MCF 10A (cell line): ENCODE results near the gene ADAMTSL3. TPM values are rescaled to one million over a fixed set of nuclear protein-coding genes. Genes with fewer than 3 reads are reported as not detected.

ENCODE experiments used
- BruUV-seq: library from RNA; stranded (reverse); fragments of 400-500 nt; replicated peaks from 2 replicates; lab custom pipeline; 2021; lab: Mats Ljungman, UMichigan
- CTCF ChIA-PET: fragments of 300-600 bp; sonication (Branson Sonifier 250); formaldehyde crosslinking; extraction: SDS; loops from one replicate; lab custom pipeline; 2021; ENCODE audit warnings: antibody characterized with exemption, inconsistent platforms; lab: Yijun Ruan, JAX
- POLR2A ChIA-PET: fragments of 300-600, 350-650 bp; sonication (Branson Sonifier 250); formaldehyde crosslinking; extraction: SDS; loops from one replicate; lab custom pipeline; 2020; ENCODE audit warnings: antibody characterized with exemption, inconsistent platforms; lab: Yijun Ruan, JAX
- DNase-seq: peaks from one replicate; pipeline ENCODE4 v3.0.0-alpha.2; 2018; ENCODE audit not compliant: unreplicated experiment
- H3K27ac Mint-ChIP-seq: one replicate; pipeline ENCODE4 v1.8.0; 2022; ENCODE audit warnings: mild to moderate bottlenecking, low read depth, mixed read lengths; ENCODE audit not compliant: unreplicated experiment
- H3K27me3 Mint-ChIP-seq: one replicate; pipeline ENCODE4 v1.8.0; 2022; ENCODE audit warnings: mixed read lengths; ENCODE audit not compliant: insufficient read depth, unreplicated experiment
- H3K36me3 Mint-ChIP-seq: one replicate; pipeline ENCODE4 v1.8.0; 2022; ENCODE audit warnings: mild to moderate bottlenecking, moderate library complexity, mixed read lengths; ENCODE audit not compliant: insufficient read depth, unreplicated experiment
- H3K4me1 Mint-ChIP-seq: one replicate; pipeline ENCODE4 v1.8.0; 2022; ENCODE audit warnings: mixed read lengths; ENCODE audit not compliant: insufficient read depth, unreplicated experiment
- H3K4me3 Mint-ChIP-seq: one replicate; pipeline ENCODE4 v1.8.0; 2022; ENCODE audit warnings: mild to moderate bottlenecking, moderate library complexity, mixed read lengths; ENCODE audit not compliant: unreplicated experiment
- H3K9me3 Mint-ChIP-seq: one replicate; pipeline ENCODE4 v1.8.0; 2022; ENCODE audit warnings: mixed read lengths; ENCODE audit not compliant: unreplicated experiment
- intact Hi-C: fragments of 100-400 bp; cut with micrococcal nuclease; formaldehyde crosslinking; loops from 2 replicates; pipeline ENCODE4 v1.14.1; 2022
- total RNA-seq: library from RNA; stranded (reverse); gene quantifications from 2 replicates; pipeline ENCODE4 v1.2.3, GENCODE V29; 2022
- TF ChIP-seq, protein P1 (sequence below): fragments of 200-600 bp; IDR thresholded peaks from one replicate; pipeline ENCODE4 v1.8.0; 2022; ENCODE audit warnings: antibody characterized with exemption, mild to moderate bottlenecking; ENCODE audit not compliant: unreplicated experiment

Gene ADAMTSL3
- total RNA-seq, 1 experiment from 2014 or later: 1.2 TPM

DNA sequence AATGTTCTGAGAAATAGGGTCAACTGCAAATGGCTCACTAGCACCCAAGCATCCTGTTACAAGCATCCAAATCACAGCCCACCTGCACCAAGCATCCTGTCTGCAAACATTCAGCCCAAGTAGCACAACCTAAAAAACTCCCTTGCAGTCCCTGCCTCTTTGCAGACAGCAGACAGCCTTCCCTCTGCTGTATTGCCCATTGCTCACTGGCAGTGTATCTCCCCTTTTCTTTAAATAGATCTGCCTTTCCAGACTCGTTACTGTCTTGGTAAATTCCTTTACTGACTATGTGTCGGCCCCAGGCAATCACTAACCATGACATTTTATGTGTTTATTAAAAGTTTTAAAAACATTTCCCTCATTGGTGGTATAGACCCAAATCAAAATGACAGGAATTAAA is 155.4 kb downstream of the ADAMTSL3 start:
- Mint-ChIP-seq H3K9me3 (no peaks in the 10 kb centered on the region), H3K4me1 (no peaks in the 10 kb centered on the region), H3K4me3 (no peak overlapping the region), H3K36me3 (no peaks in the 10 kb centered on the region), H3K27me3 (no peaks in the 10 kb centered on the region), H3K27ac (no peak overlapping the region)
- TF ChIP-seq, protein P1, sequence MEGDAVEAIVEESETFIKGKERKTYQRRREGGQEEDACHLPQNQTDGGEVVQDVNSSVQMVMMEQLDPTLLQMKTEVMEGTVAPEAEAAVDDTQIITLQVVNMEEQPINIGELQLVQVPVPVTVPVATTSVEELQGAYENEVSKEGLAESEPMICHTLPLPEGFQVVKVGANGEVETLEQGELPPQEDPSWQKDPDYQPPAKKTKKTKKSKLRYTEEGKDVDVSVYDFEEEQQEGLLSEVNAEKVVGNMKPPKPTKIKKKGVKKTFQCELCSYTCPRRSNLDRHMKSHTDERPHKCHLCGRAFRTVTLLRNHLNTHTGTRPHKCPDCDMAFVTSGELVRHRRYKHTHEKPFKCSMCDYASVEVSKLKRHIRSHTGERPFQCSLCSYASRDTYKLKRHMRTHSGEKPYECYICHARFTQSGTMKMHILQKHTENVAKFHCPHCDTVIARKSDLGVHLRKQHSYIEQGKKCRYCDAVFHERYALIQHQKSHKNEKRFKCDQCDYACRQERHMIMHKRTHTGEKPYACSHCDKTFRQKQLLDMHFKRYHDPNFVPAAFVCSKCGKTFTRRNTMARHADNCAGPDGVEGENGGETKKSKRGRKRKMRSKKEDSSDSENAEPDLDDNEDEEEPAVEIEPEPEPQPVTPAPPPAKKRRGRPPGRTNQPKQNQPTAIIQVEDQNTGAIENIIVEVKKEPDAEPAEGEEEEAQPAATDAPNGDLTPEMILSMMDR: no peak
- ChIA-PET CTCF (interaction anchor here (0.6 kb wide), 1 partner anchor 257 kb away, joined by 3 read pairs; no protein-coding TSS in a partner anchor), POLR2A (no interaction called here)
- no peak for DNase-seq
- intact Hi-C loops: no loop called here
- no TSS peak for BruUV-seq

DNA sequence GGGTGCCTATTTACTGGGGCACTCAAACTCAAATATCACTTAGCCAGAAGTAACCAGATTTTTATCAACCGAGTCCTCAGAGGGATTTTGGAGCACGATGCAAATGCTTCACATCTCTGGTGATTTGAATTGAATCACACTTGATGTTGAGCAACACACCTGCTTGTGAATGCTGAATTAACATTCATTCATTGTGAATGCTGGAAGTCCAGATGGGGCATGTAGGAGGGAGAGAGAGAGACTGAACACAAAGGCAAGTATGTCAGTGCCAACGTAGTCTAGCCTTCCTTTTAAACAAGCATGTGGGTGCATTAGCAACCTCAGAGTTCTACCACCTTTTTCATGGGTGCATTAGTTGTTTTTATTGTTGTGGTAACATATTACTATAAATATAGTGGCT is 156.2 kb downstream of the ADAMTSL3 start:
- no peaks in the 10 kb centered on the region for H3K27me3 Mint-ChIP-seq
- TF ChIP-seq, protein P1: no peak
- no TSS peak for BruUV-seq
- ChIA-PET POLR2A (no interaction called here), CTCF (interaction anchor here (0.6 kb wide), 3 partner anchors 14 to 347 kb away, joined by 3 read pairs; no protein-coding TSS in a partner anchor)
- H3K36me3 Mint-ChIP-seq: no peaks in the 10 kb centered on the region
- peak; percentile 21 for DNase-seq
- no peak overlapping the region for H3K4me3 Mint-ChIP-seq
- H3K27ac Mint-ChIP-seq: no peak overlapping the region
- no peaks in the 10 kb centered on the region for H3K9me3 Mint-ChIP-seq
- intact Hi-C loops: no loop called here
- H3K4me1 Mint-ChIP-seq: no peaks in the 10 kb centered on the region

DNA sequence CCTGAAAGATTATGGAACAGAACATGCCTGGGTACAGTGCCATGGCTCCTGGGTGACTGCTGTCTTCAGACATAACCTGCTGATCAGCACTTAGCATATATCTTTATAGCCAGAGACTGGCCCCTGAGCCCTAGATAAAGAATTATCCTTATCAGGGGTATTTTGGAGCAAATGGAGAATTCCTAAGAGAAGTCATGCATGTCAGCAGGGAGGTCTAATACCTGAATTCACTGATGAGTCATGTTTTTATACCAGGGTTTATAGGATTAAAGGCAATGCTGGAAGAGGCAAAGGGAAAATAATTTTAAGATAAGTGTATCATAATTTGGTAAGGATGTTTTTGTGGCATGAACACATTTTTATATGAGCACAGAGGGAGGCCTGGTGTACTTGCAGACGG is 159.8 kb downstream of the ADAMTSL3 start:
- no peak for DNase-seq
- no TSS peak for BruUV-seq
- Mint-ChIP-seq H3K4me3 (no peak overlapping the region), H3K27me3 (no peaks in the 10 kb centered on the region), H3K4me1 (no peaks in the 10 kb centered on the region), H3K9me3 (no peaks in the 10 kb centered on the region), H3K27ac (no peak overlapping the region), H3K36me3 (no peaks in the 10 kb centered on the region)
- intact Hi-C loops: no loop called here
- TF ChIP-seq, protein P1: no peak
- ChIA-PET POLR2A (no interaction called here), CTCF (no interaction called here)

GRCh38 chr15:83815506-83815905 is 161.6 kb downstream of the ADAMTSL3 start:
- Mint-ChIP-seq H3K27ac (no peak overlapping the region), H3K36me3 (no peaks in the 10 kb centered on the region), H3K9me3 (no peaks in the 10 kb centered on the region), H3K4me3 (no peak overlapping the region), H3K27me3 (no peaks in the 10 kb centered on the region), H3K4me1 (no peaks in the 10 kb centered on the region)
- DNase-seq: no peak
- intact Hi-C loops: no loop called here
- POLR2A ChIA-PET: interaction anchor here (0.6 kb wide), 1 partner anchor 131 kb away, joined by 4 read pairs; no protein-coding TSS in a partner anchor
- BruUV-seq: no TSS peak
- TF ChIP-seq, protein P1: no peak
- CTCF ChIA-PET: interaction anchor here (1.1 to 1.7 kb wide), 2 partner anchors 220 to 244 kb away, joined by 3 to 7 read pairs; no protein-coding TSS in a partner anchor
